Measurements from ENCODE around the gene FAM193B.
"Not testable (repeated sequence)": the region's sequence is repeated elsewhere in the genome, so short reads cannot be mapped to it uniquely, and the experiment has no call there.

FAM193B gene

GRCh38 chr5:177486256-177486655 is 68.1 kb downstream of the FAM193B start:
- no peak for DNase-seq (ENCODE audit: low read depth in 2 of 2)

GRCh38 chr5:177485753-177486152 is 68.6 kb downstream of the FAM193B start:
- not testable (repeated sequence) for DNase-seq (ENCODE audit: low read depth in 2 of 2)

GRCh38 chr5:177484902-177485549 is 69.3 kb downstream of the FAM193B start:
- no peak for DNase-seq (ENCODE audit: low read depth in 2 of 2)

GRCh38 chr5:177483994-177484901 is 70.1 kb downstream of the FAM193B start:
- no peak for DNase-seq (ENCODE audit: low read depth in 2 of 2)

- DNase-seq (ENCODE audit: low read depth in 2 of 2), result no peak
Measured at GRCh38 chr5:177483042-177483441, 71.3 kb downstream of the FAM193B start.

- no peak for DNase-seq (ENCODE audit: low read depth in 2 of 2)
Measured at GRCh38 chr5:177482359-177482795, 72.0 kb downstream of the FAM193B start.

- no peak for DNase-seq (ENCODE audit: low read depth in 2 of 2)
Measured at GRCh38 chr5:177479774-177480173, 74.6 kb downstream of the FAM193B start.

GRCh38 chr5:177478711-177479646 is 75.4 kb downstream of the FAM193B start:
- DNase-seq (ENCODE audit: low read depth in 2 of 2), result no peak

GRCh38 chr5:177477701-177478477 is 76.5 kb downstream of the FAM193B start:
- no peak for DNase-seq (ENCODE audit: low read depth in 2 of 2)

GRCh38 chr5:177476531-177477233 is 77.7 kb downstream of the FAM193B start:
- DNase-seq (ENCODE audit: low read depth in 2 of 2), result no peak

- DNase-seq (ENCODE audit: low read depth in 2 of 2), result no peak
Measured at GRCh38 chr5:177475563-177476427, 78.6 kb downstream of the FAM193B start.

GRCh38 chr5:177474846-177475562 is 79.4 kb downstream of the FAM193B start:
- DNase-seq (ENCODE audit: low read depth in 2 of 2), result no peak

- DNase-seq (ENCODE audit: low read depth in 2 of 2), result no peak
Measured at GRCh38 chr5:177474002-177474476, 80.3 kb downstream of the FAM193B start.

GRCh38 chr5:177473443-177474001 is 80.8 kb downstream of the FAM193B start, which contains the start of gene DBN1:
Gene DBN1, minus strand, starts transcription at chr5:177473634. Its CDS starts 113 bp downstream, at chr5:177473521.
- DNase-seq (ENCODE audit: low read depth in 2 of 2), result no peak

GRCh38 chr5:177472460-177473442 is 81.6 kb downstream of the FAM193B start:
- DNase-seq (ENCODE audit: low read depth in 2 of 2), result peak in 1 of 2 donors; percentile 47

GRCh38 chr5:177471610-177472356 is 82.6 kb downstream of the FAM193B start:
- no peak for DNase-seq (ENCODE audit: low read depth in 2 of 2)
